ENCODE data around the gene RIMS4. TPM values are rescaled to one million over a fixed set of nuclear protein-coding genes. Genes with fewer than 3 reads are reported as not detected.
A peak's percentile ranks its signal among the peaks of the same experiment; 100 is the strongest.

RIMS4 gene
- total RNA-seq, 2 donors from 2014 or later, result 0.64 to 0.74 TPM

DNA sequence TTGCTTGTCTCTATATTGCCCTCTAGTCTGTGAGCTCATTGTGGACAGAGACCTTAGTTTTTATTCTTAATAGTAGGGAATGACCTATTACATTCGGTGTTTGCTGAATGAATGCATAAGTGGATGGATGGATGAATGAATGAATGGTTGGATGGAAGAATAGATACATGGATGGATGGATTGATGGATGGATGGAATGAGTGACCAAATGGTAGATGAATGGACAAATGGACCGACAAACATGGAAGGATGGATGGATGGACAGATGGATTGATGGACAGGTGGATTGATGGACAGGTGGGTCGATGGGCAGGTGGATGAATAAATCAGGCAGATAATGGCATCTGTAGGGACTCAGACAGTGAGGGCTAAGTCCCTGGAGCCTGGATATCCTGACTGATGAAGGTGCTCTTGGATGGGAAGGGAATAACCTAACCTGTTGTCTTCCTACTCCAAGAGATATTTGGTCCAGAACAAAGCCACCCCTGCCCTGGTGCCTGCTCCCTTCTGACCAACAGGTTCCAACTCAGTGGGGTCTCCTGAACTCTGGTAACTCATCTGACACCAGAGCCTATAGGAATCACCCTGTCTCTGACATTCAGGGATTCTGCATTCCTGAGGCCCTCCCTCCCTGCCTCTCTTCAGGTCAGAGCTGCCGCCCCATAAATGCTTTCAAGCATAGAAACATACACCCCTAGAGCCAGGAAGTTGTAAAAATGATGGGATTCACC, 104.8 kb downstream of the RIMS4 start:
- Histone ChIP-seq H3K9me3 (no peaks in the 10 kb centered on the region), H3K9ac (ENCODE audit: low read depth in 2 of 2, low read length in 2 of 2) (no peak overlapping the region), H3K36me3 (no peaks in the 10 kb centered on the region), H3K4me1 (no peaks in the 10 kb centered on the region), H3K4me3 (no peak overlapping the region), H3K27ac (no peak overlapping the region), H3K27me3 (no peaks in the 10 kb centered on the region)
- no peak for DNase-seq
- intact Hi-C loops (cut with DNase I), result no loop called here
- TF ChIP-seq, protein P1, sequence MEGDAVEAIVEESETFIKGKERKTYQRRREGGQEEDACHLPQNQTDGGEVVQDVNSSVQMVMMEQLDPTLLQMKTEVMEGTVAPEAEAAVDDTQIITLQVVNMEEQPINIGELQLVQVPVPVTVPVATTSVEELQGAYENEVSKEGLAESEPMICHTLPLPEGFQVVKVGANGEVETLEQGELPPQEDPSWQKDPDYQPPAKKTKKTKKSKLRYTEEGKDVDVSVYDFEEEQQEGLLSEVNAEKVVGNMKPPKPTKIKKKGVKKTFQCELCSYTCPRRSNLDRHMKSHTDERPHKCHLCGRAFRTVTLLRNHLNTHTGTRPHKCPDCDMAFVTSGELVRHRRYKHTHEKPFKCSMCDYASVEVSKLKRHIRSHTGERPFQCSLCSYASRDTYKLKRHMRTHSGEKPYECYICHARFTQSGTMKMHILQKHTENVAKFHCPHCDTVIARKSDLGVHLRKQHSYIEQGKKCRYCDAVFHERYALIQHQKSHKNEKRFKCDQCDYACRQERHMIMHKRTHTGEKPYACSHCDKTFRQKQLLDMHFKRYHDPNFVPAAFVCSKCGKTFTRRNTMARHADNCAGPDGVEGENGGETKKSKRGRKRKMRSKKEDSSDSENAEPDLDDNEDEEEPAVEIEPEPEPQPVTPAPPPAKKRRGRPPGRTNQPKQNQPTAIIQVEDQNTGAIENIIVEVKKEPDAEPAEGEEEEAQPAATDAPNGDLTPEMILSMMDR (IDR thresholded peaks at IDR 0.05), result no peak

DNA sequence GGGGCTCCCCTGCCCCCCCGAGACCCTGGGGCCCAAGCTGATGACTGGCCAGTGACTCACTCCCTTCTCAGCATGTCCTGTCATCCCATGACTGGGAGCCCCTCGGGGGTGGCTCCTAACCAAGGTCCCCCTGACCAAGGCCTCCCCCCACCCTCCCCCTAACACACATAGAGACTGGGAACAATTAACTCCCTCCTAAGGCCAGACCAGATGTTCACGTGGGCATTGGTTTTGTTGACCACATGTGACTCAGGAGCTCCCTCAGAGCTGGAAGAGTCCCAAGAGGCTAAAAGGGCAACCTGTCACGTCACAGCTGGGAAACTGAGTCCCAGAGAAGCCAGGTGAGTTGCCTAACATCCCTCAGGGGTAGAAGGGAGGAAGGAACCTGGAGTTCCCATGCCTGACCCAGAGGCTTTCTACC, 105.8 kb downstream of the RIMS4 start:
- Histone ChIP-seq H3K9ac (ENCODE audit: low read depth in 2 of 2, low read length in 2 of 2) (no peak overlapping the region), H3K4me3 (no peak overlapping the region), H3K36me3 (no peaks in the 10 kb centered on the region), H3K4me1 (no peaks in the 10 kb centered on the region), H3K9me3 (no peaks in the 10 kb centered on the region), H3K27me3 (no peaks in the 10 kb centered on the region), H3K27ac (no peak overlapping the region)
- TF ChIP-seq, protein P1 (IDR thresholded peaks at IDR 0.05), result no peak
- no peak for DNase-seq
- intact Hi-C loops (cut with DNase I), result no loop called here

DNA sequence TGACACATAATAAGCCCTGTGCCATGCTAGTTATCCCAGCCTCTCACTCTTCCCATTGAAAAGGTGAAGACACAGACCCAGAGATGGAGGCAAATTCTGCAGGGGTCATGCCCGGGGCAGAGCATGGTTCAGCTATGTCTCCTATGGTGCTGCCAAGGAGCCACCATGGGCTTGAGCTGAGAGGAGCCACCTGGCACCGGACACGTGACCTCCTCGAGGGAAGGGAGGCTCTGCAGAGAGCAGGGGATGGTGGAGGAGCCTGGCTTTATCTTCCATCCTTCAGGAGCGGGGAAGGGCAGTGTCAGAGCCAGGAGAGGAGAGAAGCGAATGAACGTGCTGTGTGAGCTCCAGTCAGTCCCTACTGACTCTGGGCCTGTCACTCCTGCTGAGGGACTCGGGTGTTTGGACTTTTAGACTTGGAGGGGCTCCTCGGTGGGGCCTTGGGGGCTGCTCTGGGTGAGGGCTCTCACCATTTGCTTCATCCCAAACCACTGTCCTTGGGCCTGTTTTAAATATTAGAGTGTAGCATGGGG, 106.3 kb downstream of the RIMS4 start:
- no peak overlapping the region for H3K9ac ChIP-seq (ENCODE audit: low read depth in 2 of 2, low read length in 2 of 2)
- intact Hi-C loops (cut with DNase I), result no loop called here
- H3K27ac ChIP-seq, result no peak overlapping the region
- no peaks in the 10 kb centered on the region for H3K27me3 ChIP-seq
- TF ChIP-seq, protein P1 (IDR thresholded peaks at IDR 0.05), result no peak
- no peak for DNase-seq
- H3K4me3 ChIP-seq, result no peak overlapping the region
- H3K36me3 ChIP-seq, result no peaks in the 10 kb centered on the region
- no peaks in the 10 kb centered on the region for H3K4me1 ChIP-seq
- no peaks in the 10 kb centered on the region for H3K9me3 ChIP-seq

DNA sequence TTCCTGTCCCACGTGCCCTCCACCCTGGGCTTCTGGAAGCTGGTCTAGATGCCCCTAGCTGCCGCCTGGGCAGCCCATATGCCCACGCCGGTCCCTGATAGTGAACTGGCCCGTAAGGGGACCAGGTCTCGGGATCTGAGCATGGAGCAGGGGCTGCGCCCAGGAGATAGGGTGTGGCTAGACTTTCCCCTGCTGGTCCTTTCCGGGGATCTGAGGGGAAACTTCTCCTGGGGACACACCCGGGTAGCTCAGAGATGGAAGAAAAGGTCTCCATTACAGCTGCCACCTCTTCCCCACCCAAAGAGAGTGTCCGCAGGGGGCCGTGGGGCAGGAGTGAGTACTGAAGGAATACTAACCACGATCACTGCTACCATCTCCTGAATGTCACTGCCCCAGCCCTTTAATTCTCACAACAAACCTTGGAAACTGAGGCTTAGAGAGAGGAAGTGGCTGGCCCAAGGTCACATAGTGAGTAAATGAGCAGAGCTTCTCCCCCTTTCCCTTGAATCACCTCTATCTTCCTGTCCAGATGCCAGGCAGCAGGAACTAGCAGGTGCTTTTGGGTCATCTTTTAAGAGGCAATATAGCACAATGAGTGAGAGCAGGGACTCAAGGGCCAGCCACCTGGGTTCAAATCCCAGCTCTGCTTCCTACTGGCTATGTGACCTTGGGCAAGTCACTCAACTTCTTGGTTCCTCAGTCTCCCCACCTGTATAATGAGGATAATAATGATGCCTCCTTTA, 107.0 kb downstream of the RIMS4 start:
- DNase-seq, result no peak
- Histone ChIP-seq H3K27ac (no peak overlapping the region), H3K9ac (ENCODE audit: low read depth in 2 of 2, low read length in 2 of 2) (no peak overlapping the region), H3K4me1 (no peaks in the 10 kb centered on the region), H3K27me3 (no peaks in the 10 kb centered on the region), H3K9me3 (no peaks in the 10 kb centered on the region), H3K36me3 (no peaks in the 10 kb centered on the region), H3K4me3 (no peak overlapping the region)
- TF ChIP-seq, protein P1 (IDR thresholded peaks at IDR 0.05), result no peak
- intact Hi-C loops (cut with DNase I), result no loop called here

DNA sequence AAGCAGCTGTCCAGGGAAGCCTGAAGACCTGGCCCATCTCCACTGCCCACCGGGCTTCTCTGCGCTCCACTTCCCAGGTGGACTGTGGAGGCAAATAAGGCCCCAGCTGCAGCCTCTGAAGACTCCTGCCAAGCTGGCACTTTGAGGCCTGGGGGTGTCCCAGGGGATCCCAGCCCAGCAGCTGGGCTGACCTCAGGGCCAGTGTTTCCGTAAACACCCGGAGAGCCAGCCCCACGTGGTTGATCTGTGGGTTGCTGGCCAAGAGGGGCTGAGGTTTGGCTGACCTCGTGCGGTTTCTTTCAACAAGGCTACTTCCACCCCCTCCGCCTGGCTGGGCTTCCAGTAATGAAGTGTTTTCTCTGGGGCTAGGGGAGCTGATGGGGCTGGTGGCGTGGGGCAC, 107.6 kb downstream of the RIMS4 start:
- H3K4me1 ChIP-seq, result no peaks in the 10 kb centered on the region
- no peaks in the 10 kb centered on the region for H3K36me3 ChIP-seq
- H3K4me3 ChIP-seq, result no peak overlapping the region
- H3K9me3 ChIP-seq, result no peaks in the 10 kb centered on the region
- intact Hi-C loops (cut with DNase I), result no loop called here
- DNase-seq, result peak; percentile 63
- no peaks in the 10 kb centered on the region for H3K27me3 ChIP-seq
- no peak overlapping the region for H3K9ac ChIP-seq (ENCODE audit: low read depth in 2 of 2, low read length in 2 of 2)
- no peak overlapping the region for H3K27ac ChIP-seq
- TF ChIP-seq, protein P1 (IDR thresholded peaks at IDR 0.05), result no peak

Measured in colonic mucosa (tissue), 4 donors.